ENCODE data around the gene SCN3A.

SCN3A gene

GRCh38 chr2:165203689-165204559 is at the start of gene SCN3A:
Gene SCN3A (minus strand): TSS chr2:165204050. CDS start chr2:165176394, 27,656 bp downstream.
- DNase-seq (ENCODE audit: low spot score), result peak; percentile 3

- DNase-seq (ENCODE audit: low spot score), result no peak
Measured at GRCh38 chr2:165253178-165253577, 49.3 kb upstream of the SCN3A start.

- no peak for DNase-seq (ENCODE audit: low spot score)
Measured at GRCh38 chr2:165251366-165251765, 47.5 kb upstream of the SCN3A start.

- DNase-seq (ENCODE audit: low spot score), result no peak
Measured at GRCh38 chr2:165248238-165248637, 44.4 kb upstream of the SCN3A start.

GRCh38 chr2:165245081-165245793 is 41.4 kb upstream of the SCN3A start:
- no peak for DNase-seq (ENCODE audit: low spot score)

- no peak for DNase-seq (ENCODE audit: low spot score)
Measured at GRCh38 chr2:165240916-165241315, 37.1 kb upstream of the SCN3A start.

GRCh38 chr2:165239856-165240515 is 36.1 kb upstream of the SCN3A start:
- no peak for DNase-seq (ENCODE audit: low spot score)

GRCh38 chr2:165239230-165239629 is 35.4 kb upstream of the SCN3A start, which contains the start of gene SCN2A:
Gene SCN2A (plus strand): TSS chr2:165239414. CDS start chr2:165295824, 56,410 bp downstream.
- DNase-seq (ENCODE audit: low spot score), result peak; percentile 6

- no peak for DNase-seq (ENCODE audit: low spot score)
Measured at GRCh38 chr2:165238295-165238694, 34.4 kb upstream of the SCN3A start.

- no peak for DNase-seq (ENCODE audit: low spot score)
Measured at GRCh38 chr2:165237056-165237455, 33.2 kb upstream of the SCN3A start.

- DNase-seq (ENCODE audit: low spot score), result no peak
Measured at GRCh38 chr2:165227571-165227970, 23.7 kb upstream of the SCN3A start.

- DNase-seq (ENCODE audit: low spot score), result no peak
Measured at GRCh38 chr2:165224941-165225340, 21.1 kb upstream of the SCN3A start.

GRCh38 chr2:165219481-165219880 is 15.6 kb upstream of the SCN3A start:
- no peak for DNase-seq (ENCODE audit: low spot score)

- DNase-seq (ENCODE audit: low spot score), result no peak
Measured at GRCh38 chr2:165214093-165214492, 10.2 kb upstream of the SCN3A start.

- no peak for DNase-seq (ENCODE audit: low spot score)
Measured at GRCh38 chr2:165208094-165208493, 4.2 kb upstream of the SCN3A start.

GRCh38 chr2:165205865-165206264 is 2.0 kb upstream of the SCN3A start:
- DNase-seq (ENCODE audit: low spot score), result no peak

GRCh38 chr2:165202239-165202638 is 1.6 kb downstream of the SCN3A start:
- DNase-seq (ENCODE audit: low spot score), result no peak

GRCh38 chr2:165198181-165198580 is 5.7 kb downstream of the SCN3A start:
- DNase-seq (ENCODE audit: low spot score), result no peak

GRCh38 chr2:165197346-165197745 is 6.5 kb downstream of the SCN3A start:
- no peak for DNase-seq (ENCODE audit: low spot score)

- DNase-seq (ENCODE audit: low spot score), result no peak
Measured at GRCh38 chr2:165196411-165196810, 7.4 kb downstream of the SCN3A start.

- no peak for DNase-seq (ENCODE audit: low spot score)
Measured at GRCh38 chr2:165193178-165193777, 10.6 kb downstream of the SCN3A start.

- DNase-seq (ENCODE audit: low spot score), result no peak
Measured at GRCh38 chr2:165192729-165193128, 11.1 kb downstream of the SCN3A start.
